Gastroesophageal sphincter (tissue), 4 donors: ENCODE measurements around the gene CBARP. TPM values are rescaled to one million over a fixed set of nuclear protein-coding genes. Genes with fewer than 3 reads are reported as not detected.

Experiments used
- ATAC-seq: fragments of 150-250 bp; one replicate; pipeline ENCODE4 v1.9.1; 2016; ENCODE audit warnings: mild to moderate bottlenecking, moderate library complexity
- H3K27ac ChIP-seq, 4 donors: fragments of 200-600 bp; sonication (generic) in 3 of 4; 1 replicate in 3 of 4; 2 replicates in 1 of 4; pipeline ENCODE4 v1.5.1; 2016 to 2019
- H3K27me3 ChIP-seq: fragments of 200-600 bp; sonication (generic); one replicate; pipeline ENCODE4 v1.5.1; 2019
- H3K36me3 ChIP-seq, 2 donors: fragments of 200-600 bp; sonication (generic); one replicate each; pipeline ENCODE4 v1.5.1; 2019; ENCODE audit warnings: control low read depth in 1 of 2
- H3K4me1 ChIP-seq, 3 donors: fragments of 200-600 bp; sonication (generic); 1 replicate in 2 of 3; 2 replicates in 1 of 3; pipeline ENCODE4 v1.5.1; 2016 to 2019; ENCODE audit warnings: control low read depth in 2 of 3
- H3K4me3 ChIP-seq, 2 donors: fragments of 200-600 bp; sonication (generic); one replicate each; pipeline ENCODE4 v1.5.1; 2019; ENCODE audit warnings: mild to moderate bottlenecking in 1 of 2, moderate library complexity in 1 of 2
- H3K9me3 ChIP-seq, 3 donors: fragments of 200-600 bp; sonication (generic); one replicate each; pipeline ENCODE4 v1.5.1; 2017 to 2019; ENCODE audit warnings: control low read depth in 2 of 3
- EP300 ChIP-seq: sonication (generic); formaldehyde crosslinking; IDR thresholded peaks from one replicate; pipeline ENCODE4 v1.6.1; 2017; ENCODE audit warnings: antibody characterized with exemption, mild to moderate bottlenecking
- POLR2A ChIP-seq, 2 donors: fragments of 450-650 bp; IDR thresholded peaks; one replicate each; pipeline ENCODE4 v1.6.1; 2017; ENCODE audit warnings: antibody characterized with exemption in 2 of 2, mild to moderate bottlenecking in 2 of 2, moderate library complexity in 1 of 2
- POLR2AphosphoS5 ChIP-seq: sonication (generic); formaldehyde crosslinking; IDR thresholded peaks from one replicate; pipeline ENCODE4 v1.6.1; 2017; ENCODE audit warnings: antibody characterized with exemption
- WGBS, 2 donors: methylation state at CpG; one replicate each; pipeline ENCODE4 v1.1.5; 2018; ENCODE audit warnings: low coverage in 1 of 2; 5-methylcytosine and 5-hydroxymethylcytosine counted together
- total RNA-seq, 4 donors: library from RNA; depleted of rRNA; stranded (reverse); fragments of >200 nt; gene quantifications; one replicate each; pipeline ENCODE4 v1.1.0, GENCODE V29; 2016
- TF ChIP-seq, protein P1 (sequence below), 4 experiments: fragments of 200-600 bp in 2 of 4; fragments of 450-650 bp in 2 of 4; sonication (generic) in 1 of 4; IDR thresholded peaks; one replicate each; pipeline ENCODE4 v1.5.1; 2017 to 2019; ENCODE audit warnings: antibody characterized with exemption in 4 of 4, mild to moderate bottlenecking in 2 of 4, moderate library complexity in 2 of 4

Gene CBARP
- total RNA-seq, 4 donors from 2014 or later: 0.13 to 0.73 (median 0.49) TPM; not detected in 1

DNA sequence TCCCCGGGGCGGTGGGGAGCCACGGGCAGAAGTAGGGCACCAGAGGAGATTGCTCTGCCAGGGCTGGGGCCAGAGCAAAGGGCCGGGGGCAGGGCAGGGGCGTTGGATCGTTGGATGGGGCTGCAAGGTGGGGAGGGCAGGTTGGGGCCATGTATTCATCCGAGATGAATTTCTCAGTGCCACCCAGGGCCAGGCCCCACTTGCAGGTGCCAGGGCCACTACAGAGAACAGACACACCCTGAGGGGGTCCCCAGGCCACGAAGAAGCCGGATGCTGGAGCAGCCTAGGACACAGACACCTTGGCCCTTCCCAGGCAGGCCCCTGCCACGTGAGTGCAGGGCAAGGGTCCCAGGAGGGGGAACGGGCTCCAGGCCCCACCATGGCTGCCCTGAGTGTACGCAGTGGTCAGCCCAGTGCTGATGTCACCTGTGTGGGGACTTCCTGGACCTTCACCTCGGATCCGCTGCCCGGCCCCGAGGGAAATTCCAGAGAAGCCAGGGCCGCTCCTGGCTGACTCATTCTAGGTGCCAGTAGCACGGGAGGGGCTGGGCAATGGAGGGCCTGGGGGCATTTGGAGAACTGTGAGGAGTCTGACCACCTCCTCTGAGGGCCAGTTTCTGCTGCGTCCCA, 54.1 kb downstream of the CBARP start:
- Histone ChIP-seq H3K27me3 (peaks cover 6% of the 10 kb centered on the region), H3K4me1 (peaks cover 0 to 7% (median 2%) of the 10 kb centered on the region in 3 donors), H3K4me3 (no peak overlapping the region), H3K9me3 (no peaks in the 10 kb centered on the region), H3K27ac (no peak overlapping the region), H3K36me3 (no peaks in the 10 kb centered on the region)
- 62 to 89% methylated on average over 4 to 6 of the region's 19 CpGs for WGBS, 2 donors
- TF ChIP-seq POLR2AphosphoS5 (no peak), EP300 (no peak), POLR2A (IDR thresholded peaks at IDR 0.05) (no peak)
- TF ChIP-seq, protein P1, sequence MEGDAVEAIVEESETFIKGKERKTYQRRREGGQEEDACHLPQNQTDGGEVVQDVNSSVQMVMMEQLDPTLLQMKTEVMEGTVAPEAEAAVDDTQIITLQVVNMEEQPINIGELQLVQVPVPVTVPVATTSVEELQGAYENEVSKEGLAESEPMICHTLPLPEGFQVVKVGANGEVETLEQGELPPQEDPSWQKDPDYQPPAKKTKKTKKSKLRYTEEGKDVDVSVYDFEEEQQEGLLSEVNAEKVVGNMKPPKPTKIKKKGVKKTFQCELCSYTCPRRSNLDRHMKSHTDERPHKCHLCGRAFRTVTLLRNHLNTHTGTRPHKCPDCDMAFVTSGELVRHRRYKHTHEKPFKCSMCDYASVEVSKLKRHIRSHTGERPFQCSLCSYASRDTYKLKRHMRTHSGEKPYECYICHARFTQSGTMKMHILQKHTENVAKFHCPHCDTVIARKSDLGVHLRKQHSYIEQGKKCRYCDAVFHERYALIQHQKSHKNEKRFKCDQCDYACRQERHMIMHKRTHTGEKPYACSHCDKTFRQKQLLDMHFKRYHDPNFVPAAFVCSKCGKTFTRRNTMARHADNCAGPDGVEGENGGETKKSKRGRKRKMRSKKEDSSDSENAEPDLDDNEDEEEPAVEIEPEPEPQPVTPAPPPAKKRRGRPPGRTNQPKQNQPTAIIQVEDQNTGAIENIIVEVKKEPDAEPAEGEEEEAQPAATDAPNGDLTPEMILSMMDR (IDR thresholded peaks at IDR 0.05): no peak
- no peak for ATAC-seq

DNA sequence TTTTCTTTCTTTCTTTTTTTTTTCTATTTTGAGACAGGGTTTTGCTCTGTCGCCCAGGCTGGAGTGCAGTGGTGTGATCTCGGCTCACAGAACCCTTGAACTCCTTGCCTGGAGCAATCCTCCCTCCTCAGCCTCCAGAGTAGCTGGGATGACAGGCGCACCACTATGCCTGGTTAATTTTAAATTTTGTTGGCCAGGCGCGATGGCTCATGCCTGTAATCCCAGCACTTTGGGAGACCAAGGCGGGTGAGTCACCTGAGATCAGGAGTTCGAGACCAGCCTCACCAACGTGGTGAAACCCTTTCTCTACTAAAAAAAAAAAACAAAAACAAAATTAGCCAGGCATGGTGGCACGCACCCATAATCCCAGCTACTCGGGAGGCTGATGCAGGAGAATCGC, 55.1 kb downstream of the CBARP start:
- Histone ChIP-seq H3K4me1 (peaks cover 0 to 10% (median 4%) of the 10 kb centered on the region in 3 donors), H3K27ac (no peak overlapping the region), H3K9me3 (no peaks in the 10 kb centered on the region), H3K27me3 (peaks cover 6% of the 10 kb centered on the region), H3K4me3 (no peak overlapping the region), H3K36me3 (no peaks in the 10 kb centered on the region)
- TF ChIP-seq POLR2A (IDR thresholded peaks at IDR 0.05) (no peak), EP300 (no peak), POLR2AphosphoS5 (no peak)
- TF ChIP-seq, protein P1 (IDR thresholded peaks at IDR 0.05): no peak
- no peak for ATAC-seq
- 81 to 100% methylated on average over 1 to 3 of the region's 11 CpGs for WGBS, 2 donors

DNA sequence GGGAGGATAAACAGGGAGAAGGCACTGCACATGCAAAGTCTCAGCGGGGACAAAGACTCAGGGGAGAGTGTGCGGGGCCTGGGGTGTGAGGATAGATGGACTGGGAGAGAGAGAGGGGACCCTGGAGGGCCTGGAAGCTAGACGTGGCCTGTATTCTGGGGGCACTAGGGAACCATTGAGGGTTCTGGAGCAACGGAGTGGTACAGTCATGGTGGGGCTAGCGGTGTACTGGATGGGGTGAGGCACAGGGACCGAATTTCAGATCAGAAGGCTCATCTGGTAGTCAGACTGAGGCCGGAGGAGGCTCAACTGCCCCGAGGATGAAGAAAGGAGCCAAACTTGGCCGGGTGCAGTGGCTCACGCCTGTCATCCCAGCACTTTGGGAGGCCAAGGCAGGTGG, 55.7 kb downstream of the CBARP start:
- Histone ChIP-seq H3K27me3 (peaks cover 6% of the 10 kb centered on the region), H3K9me3 (no peaks in the 10 kb centered on the region), H3K4me1 (peaks cover 0 to 14% (median 7%) of the 10 kb centered on the region in 3 donors), H3K36me3 (no peaks in the 10 kb centered on the region), H3K4me3 (no peak overlapping the region), H3K27ac (no peak overlapping the region)
- ATAC-seq: no peak
- no peak for TF ChIP-seq POLR2A (IDR thresholded peaks at IDR 0.05)
- TF ChIP-seq, protein P1 (IDR thresholded peaks at IDR 0.05): no peak
- no peak for TF ChIP-seq EP300
- TF ChIP-seq POLR2AphosphoS5: no peak
- WGBS, 2 donors: 91 to 93% methylated on average over 3 to 10 of the region's 10 CpGs

DNA sequence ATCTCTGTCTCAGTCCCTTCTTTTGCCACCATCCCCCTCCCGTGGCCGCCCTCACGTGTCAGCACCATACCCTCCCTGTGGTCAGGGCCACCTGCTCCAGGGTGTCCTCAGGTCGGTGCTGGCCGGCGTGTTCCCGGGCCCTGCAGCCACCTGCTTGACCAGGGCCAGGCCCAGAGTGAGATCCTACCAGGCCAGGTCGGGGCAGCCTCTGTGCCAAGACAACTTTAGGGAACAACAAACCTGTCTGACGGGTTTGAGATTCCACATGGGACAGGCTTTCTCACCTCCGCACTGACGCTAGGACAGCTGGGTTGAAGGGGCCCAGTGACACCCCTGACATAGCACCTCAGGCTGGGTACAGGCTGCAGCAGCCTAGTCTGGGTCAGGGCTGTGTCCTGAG, 56.2 kb downstream of the CBARP start:
- no peak overlapping the region for H3K4me3 ChIP-seq
- no peaks in the 10 kb centered on the region for H3K9me3 ChIP-seq
- H3K4me1 ChIP-seq: peaks cover 0 to 14% (median 7%) of the 10 kb centered on the region in 3 donors
- H3K27me3 ChIP-seq: peaks cover 6% of the 10 kb centered on the region
- no peak overlapping the region for H3K27ac ChIP-seq
- H3K36me3 ChIP-seq: no peaks in the 10 kb centered on the region
- WGBS, 2 donors: 85% methylated on average over 3 of the region's 11 CpGs; no CpG with 5 or more reads in 1 of the 2 donors
- no peak for ATAC-seq
- no peak for TF ChIP-seq POLR2AphosphoS5
- TF ChIP-seq, protein P1 (IDR thresholded peaks at IDR 0.05): no peak
- TF ChIP-seq EP300: no peak
- TF ChIP-seq POLR2A (IDR thresholded peaks at IDR 0.05): no peak

Other genes starting within 250 kb of the CBARP start
- gene GRIN3B, start 237.6 kb downstream of the CBARP start, total RNA-seq: not detected
- gene TMEM259, start 216.9 kb downstream of the CBARP start, total RNA-seq: 100 to 1,000 TPM; 146 to 179 (median 154) TPM
- not detected for gene RNU6-2, start 216.5 kb downstream of the CBARP start, total RNA-seq
- gene CNN2, start 211.4 kb downstream of the CBARP start, total RNA-seq: 100 to 1,000 TPM in 1 of 4 donors, 10 to 100 TPM in 3; 52.9 to 103 (median 75.2) TPM
- 10 to 100 TPM in 1 of 4 donors, 1 to 10 TPM in 3; 3.9 to 14.3 (median 6.4) TPM for gene ABCA7, start 197.9 kb downstream of the CBARP start, total RNA-seq
- 10 to 100 TPM in 3 of 4 donors, 1 to 10 TPM in 1; 9.5 to 29.8 (median 14.6) TPM for gene ARHGAP45, start 170.8 kb downstream of the CBARP start, total RNA-seq
- gene POLR2E, start 142.6 kb downstream of the CBARP start, total RNA-seq: 100 to 1,000 TPM; 117 to 228 (median 150) TPM
- gene GPX4, start 134.0 kb downstream of the CBARP start, total RNA-seq: 100 to 1,000 TPM; 311 to 452 (median 349) TPM
- gene SBNO2, start 63.7 kb downstream of the CBARP start, total RNA-seq: 10 to 100 TPM; 14.9 to 67.2 (median 20.9) TPM
- gene STK11, start 32.2 kb downstream of the CBARP start, total RNA-seq: 10 to 100 TPM; 56.8 to 80.7 (median 60.9) TPM
- gene ATP5F1D, start 3.7 kb upstream of the CBARP start, total RNA-seq: 100 to 1,000 TPM in 1 of 4 donors, 10 to 100 TPM in 3; 62.3 to 116 (median 84.1) TPM
- 10 to 100 TPM; 20.0 to 40.1 (median 24.2) TPM for gene MIDN, start 10.6 kb upstream of the CBARP start, total RNA-seq
- 100 to 1,000 TPM; 350 to 708 (median 559) TPM for gene CIRBP, start 31.3 kb upstream of the CBARP start, total RNA-seq
- gene FAM174C, start 37.5 kb upstream of the CBARP start, total RNA-seq: 10 to 100 TPM; 14.2 to 42.2 (median 21.8) TPM
- not detected for gene EFNA2, start 47.9 kb upstream of the CBARP start, total RNA-seq
- 100 to 1,000 TPM in 1 of 4 donors, 10 to 100 TPM in 3; 77.7 to 106 (median 86.1) TPM for gene NDUFS7, start 145.9 kb upstream of the CBARP start, total RNA-seq
- 10 to 100 TPM; 10.4 to 14.7 (median 10.9) TPM for gene GAMT, start 163.5 kb upstream of the CBARP start, total RNA-seq
- 10 to 100 TPM; 45.3 to 75.4 (median 64.0) TPM for gene DAZAP1, start 169.6 kb upstream of the CBARP start, total RNA-seq
- 1,000 to 10,000 TPM; 1,291 to 3,466 (median 2,344) TPM for gene RPS15, start 200.4 kb upstream of the CBARP start, total RNA-seq
- 1 to 10 TPM in 1 of 4 donors, under 1 TPM in 3; 0.02 to 1.2 (median 0.35) TPM for gene APC2, start 212.1 kb upstream of the CBARP start, total RNA-seq
- 10 to 100 TPM; 20.6 to 40.0 (median 28.2) TPM for gene C19orf25, start 241.2 kb upstream of the CBARP start, total RNA-seq